Measurements from ENCODE around the gene CDH26. TPM values are rescaled to one million over a fixed set of nuclear protein-coding genes. Genes with fewer than 3 reads are reported as not detected.

The CDH26 gene
- total RNA-seq, 6 experiments from 2014 or later, result 0.17 to 0.27 TPM; not detected in 4

DNA sequence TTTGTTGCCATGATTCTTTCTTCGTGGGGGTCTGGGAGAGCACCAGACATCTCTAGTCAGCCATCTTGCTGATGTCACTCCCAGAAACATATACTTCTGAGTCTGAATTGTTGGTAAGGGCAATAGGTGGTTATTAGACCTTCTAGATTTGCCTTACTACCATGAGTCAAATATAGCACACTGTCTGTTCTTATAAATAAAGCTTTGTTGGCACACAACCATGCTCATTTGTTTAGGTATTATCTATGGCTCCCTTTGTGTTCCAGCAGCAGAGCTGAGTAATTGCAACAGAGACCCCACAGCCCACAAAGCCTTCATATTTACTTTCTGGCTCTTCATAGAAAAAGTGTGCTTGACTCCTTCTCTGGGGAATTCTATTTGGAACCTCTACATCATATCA lies 62.9 kb downstream of the CDH26 start:
- H3K9me3 Mint-ChIP-seq, result peaks cover under 1% of the 10 kb centered on the region; the same call in 1 of the 2 replicates
- H3K27ac Mint-ChIP-seq, result no peak overlapping the region
- no peaks in the 10 kb centered on the region for H3K4me1 Mint-ChIP-seq (ENCODE audit: low read depth)
- no peaks in the 10 kb centered on the region; the same call in 1 of the 2 replicates for H3K36me3 Mint-ChIP-seq (ENCODE audit: low read depth)
- H3K4me3 Mint-ChIP-seq, result no peak overlapping the region
- no peak for DNase-seq
- H3K27me3 Mint-ChIP-seq (ENCODE audit: insufficient read depth), result peaks cover 10% of the 10 kb centered on the region
- TF ChIP-seq, protein P1, sequence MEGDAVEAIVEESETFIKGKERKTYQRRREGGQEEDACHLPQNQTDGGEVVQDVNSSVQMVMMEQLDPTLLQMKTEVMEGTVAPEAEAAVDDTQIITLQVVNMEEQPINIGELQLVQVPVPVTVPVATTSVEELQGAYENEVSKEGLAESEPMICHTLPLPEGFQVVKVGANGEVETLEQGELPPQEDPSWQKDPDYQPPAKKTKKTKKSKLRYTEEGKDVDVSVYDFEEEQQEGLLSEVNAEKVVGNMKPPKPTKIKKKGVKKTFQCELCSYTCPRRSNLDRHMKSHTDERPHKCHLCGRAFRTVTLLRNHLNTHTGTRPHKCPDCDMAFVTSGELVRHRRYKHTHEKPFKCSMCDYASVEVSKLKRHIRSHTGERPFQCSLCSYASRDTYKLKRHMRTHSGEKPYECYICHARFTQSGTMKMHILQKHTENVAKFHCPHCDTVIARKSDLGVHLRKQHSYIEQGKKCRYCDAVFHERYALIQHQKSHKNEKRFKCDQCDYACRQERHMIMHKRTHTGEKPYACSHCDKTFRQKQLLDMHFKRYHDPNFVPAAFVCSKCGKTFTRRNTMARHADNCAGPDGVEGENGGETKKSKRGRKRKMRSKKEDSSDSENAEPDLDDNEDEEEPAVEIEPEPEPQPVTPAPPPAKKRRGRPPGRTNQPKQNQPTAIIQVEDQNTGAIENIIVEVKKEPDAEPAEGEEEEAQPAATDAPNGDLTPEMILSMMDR (IDR thresholded peaks at IDR 0.05), result no peak

DNA sequence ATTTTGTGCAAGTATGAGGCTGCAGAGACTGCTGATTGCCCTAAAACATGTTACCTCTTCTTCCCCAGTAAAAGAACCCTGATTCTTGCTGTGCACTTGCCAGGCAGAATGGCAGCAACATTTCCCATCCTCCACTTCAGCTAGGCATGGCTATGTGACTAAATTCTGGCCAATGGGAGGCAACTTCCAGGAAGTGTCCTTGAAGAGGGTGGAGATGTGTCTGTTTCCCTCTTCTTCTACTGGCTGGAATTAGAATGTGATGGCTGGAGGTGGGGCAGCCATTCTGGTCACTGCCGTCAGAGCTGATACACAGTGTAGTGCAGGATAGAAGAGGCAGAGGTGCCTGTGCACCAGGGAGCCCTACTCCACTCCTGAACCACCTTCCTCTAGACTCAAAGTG lies 64.6 kb downstream of the CDH26 start:
- H3K27ac Mint-ChIP-seq, result no peak overlapping the region
- TF ChIP-seq, protein P1 (IDR thresholded peaks at IDR 0.05), result no peak
- H3K36me3 Mint-ChIP-seq (ENCODE audit: low read depth), result no peaks in the 10 kb centered on the region; the same call in 1 of the 2 replicates
- no peaks in the 10 kb centered on the region for H3K4me1 Mint-ChIP-seq (ENCODE audit: low read depth)
- no peaks in the 10 kb centered on the region for H3K9me3 Mint-ChIP-seq
- DNase-seq, result no peak
- no peak overlapping the region for H3K4me3 Mint-ChIP-seq
- H3K27me3 Mint-ChIP-seq (ENCODE audit: insufficient read depth), result peaks cover 13% of the 10 kb centered on the region

DNA sequence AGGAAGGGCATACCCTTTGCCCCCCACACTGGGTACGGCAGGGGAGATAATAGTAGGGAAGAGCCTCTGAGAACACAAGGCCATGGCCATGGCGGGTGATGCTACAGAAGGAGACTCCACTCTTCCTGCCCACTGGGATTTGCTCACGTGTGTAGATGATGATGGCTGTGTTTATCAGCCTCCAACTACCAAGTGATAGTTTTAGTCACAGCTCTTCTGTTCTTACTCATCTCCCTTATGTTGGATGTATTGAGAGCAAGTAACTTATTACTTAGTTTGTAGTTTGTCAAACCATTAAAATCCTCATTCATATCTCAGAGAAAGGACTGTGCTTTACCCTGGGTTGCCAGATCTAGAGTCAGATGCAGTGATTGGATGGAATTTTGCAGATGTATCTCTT lies 66.0 kb downstream of the CDH26 start:
- TF ChIP-seq, protein P1 (IDR thresholded peaks at IDR 0.05), result no peak
- Mint-ChIP-seq H3K27ac (no peak overlapping the region), H3K36me3 (ENCODE audit: low read depth) (no peaks in the 10 kb centered on the region; the same call in 1 of the 2 replicates), H3K4me1 (ENCODE audit: low read depth) (no peaks in the 10 kb centered on the region), H3K27me3 (ENCODE audit: insufficient read depth) (peaks cover 17% of the 10 kb centered on the region), H3K4me3 (no peak overlapping the region), H3K9me3 (no peaks in the 10 kb centered on the region)
- DNase-seq, result no peak

DNA sequence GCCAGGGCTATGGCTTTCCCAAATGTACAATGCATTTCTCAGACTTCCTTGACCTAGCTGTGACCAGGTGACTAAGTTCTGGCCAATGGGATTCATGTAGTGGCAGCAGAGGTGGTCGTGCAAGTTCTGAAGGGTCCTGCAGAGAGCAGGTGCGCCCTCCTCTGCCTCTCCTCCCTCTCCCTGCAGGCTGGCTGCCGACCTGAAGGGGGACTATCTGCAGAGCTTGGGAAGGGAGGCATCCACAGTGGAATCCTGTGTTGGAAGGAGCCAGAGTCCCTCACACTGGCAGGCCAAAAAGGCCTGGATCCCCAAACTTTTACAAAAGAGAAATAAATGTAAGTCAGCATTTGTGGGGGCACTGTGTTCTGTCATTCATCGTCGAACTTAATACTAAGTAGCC lies 66.6 kb downstream of the CDH26 start:
- peaks cover 17% of the 10 kb centered on the region for H3K27me3 Mint-ChIP-seq (ENCODE audit: insufficient read depth)
- H3K9me3 Mint-ChIP-seq, result no peaks in the 10 kb centered on the region
- no peaks in the 10 kb centered on the region; the same call in 1 of the 2 replicates for H3K36me3 Mint-ChIP-seq (ENCODE audit: low read depth)
- H3K27ac Mint-ChIP-seq, result no peak overlapping the region
- TF ChIP-seq, protein P1 (IDR thresholded peaks at IDR 0.05), result no peak
- no peaks in the 10 kb centered on the region for H3K4me1 Mint-ChIP-seq (ENCODE audit: low read depth)
- no peak for DNase-seq
- H3K4me3 Mint-ChIP-seq, result no peak overlapping the region

DNA sequence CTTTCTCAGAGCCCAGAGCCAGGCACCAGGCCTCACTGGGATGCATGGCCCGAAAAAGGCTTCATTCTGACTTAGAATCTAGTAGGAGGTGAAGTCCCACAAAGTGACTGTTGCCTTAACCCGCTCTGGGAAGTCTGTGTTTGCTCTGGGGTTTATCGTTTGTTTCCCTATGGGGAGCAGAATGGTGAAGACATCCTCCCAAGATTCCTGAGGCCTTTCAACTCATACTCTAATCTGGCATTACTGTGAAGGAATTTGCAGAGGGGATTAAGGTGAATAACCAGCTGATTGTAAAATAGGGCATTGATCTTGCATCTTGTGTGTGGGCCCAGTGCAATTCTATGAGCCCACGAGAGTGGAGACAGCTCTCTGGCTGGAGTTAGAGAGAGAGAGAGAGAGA lies 67.8 kb downstream of the CDH26 start:
- H3K27ac Mint-ChIP-seq, result no peak overlapping the region
- H3K4me3 Mint-ChIP-seq, result no peak overlapping the region
- TF ChIP-seq, protein P1 (IDR thresholded peaks at IDR 0.05), result no peak
- DNase-seq, result no peak
- peaks cover 17% of the 10 kb centered on the region for H3K27me3 Mint-ChIP-seq (ENCODE audit: insufficient read depth)
- no peaks in the 10 kb centered on the region; the same call in 1 of the 2 replicates for H3K36me3 Mint-ChIP-seq (ENCODE audit: low read depth)
- H3K4me1 Mint-ChIP-seq (ENCODE audit: low read depth), result no peaks in the 10 kb centered on the region
- no peaks in the 10 kb centered on the region for H3K9me3 Mint-ChIP-seq

DNA sequence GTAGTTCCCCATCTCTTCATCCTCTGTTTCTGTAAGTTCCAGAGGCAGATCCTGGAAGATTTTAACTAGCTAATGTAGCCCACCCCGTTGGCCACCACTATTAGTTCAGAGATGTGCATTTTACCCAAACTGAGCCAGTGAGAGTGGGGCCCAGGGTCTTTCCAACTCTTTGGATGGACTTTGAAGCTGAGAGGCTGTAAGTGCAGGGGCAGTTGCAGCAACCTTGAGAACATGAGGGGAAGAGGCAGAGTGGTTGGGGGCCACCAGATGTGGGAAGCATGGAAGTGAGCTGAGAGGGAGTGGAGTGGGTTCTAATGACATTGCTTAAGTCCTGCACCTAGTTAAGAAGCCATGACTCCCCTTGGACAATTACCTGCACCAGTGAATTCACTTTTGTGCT lies 72.2 kb downstream of the CDH26 start:
- peaks cover 16% of the 10 kb centered on the region for H3K4me1 Mint-ChIP-seq (ENCODE audit: low read depth)
- TF ChIP-seq, protein P1 (IDR thresholded peaks at IDR 0.05), result no peak
- no peak overlapping the region for H3K27ac Mint-ChIP-seq
- peaks cover 14% of the 10 kb centered on the region; the same call in 1 of the 2 replicates for H3K27me3 Mint-ChIP-seq (ENCODE audit: insufficient read depth)
- no peak overlapping the region for H3K4me3 Mint-ChIP-seq
- no peaks in the 10 kb centered on the region; the same call in 1 of the 2 replicates for H3K36me3 Mint-ChIP-seq (ENCODE audit: low read depth)
- no peaks in the 10 kb centered on the region for H3K9me3 Mint-ChIP-seq
- DNase-seq, result no peak
